WI38 (cell line): Measurements from ENCODE around the gene WASF2.
"Not testable (repeated sequence)": the region's sequence is repeated elsewhere in the genome, so short reads cannot be mapped to it uniquely, and the experiment has no call there.

Experiments
- H3K4me3 ChIP-seq: 2 replicates; pipeline ENCODE4 v1.5.1; 2011; ENCODE audit warnings: low read depth, mild to moderate bottlenecking, control low read depth, low read length
- CTCF ChIP-seq: IDR thresholded peaks from 2 replicates; pipeline ENCODE4 v1.5.1; 2012; ENCODE audit warnings: low read depth, mild to moderate bottlenecking, control low read depth, low read length

The WASF2 gene

GRCh38 chr1:27503033-27503432 is 13.1 kb upstream of the WASF2 start:
- no peak for TF ChIP-seq CTCF
- no peak overlapping the region for H3K4me3 ChIP-seq

- not testable (repeated sequence) for H3K4me3 ChIP-seq
Measured at GRCh38 chr1:27501159-27501558, 11.2 kb upstream of the WASF2 start.

- TF ChIP-seq CTCF, result no peak
Measured at GRCh38 chr1:27499142-27499541, 9.2 kb upstream of the WASF2 start.

GRCh38 chr1:27496604-27497155 is 6.7 kb upstream of the WASF2 start:
- H3K4me3 ChIP-seq, result no peak overlapping the region
- TF ChIP-seq CTCF, result no peak

More at GRCh38 chr1:27499142-27499541, 9.2 kb upstream of the WASF2 start:
- no peak overlapping the region for H3K4me3 ChIP-seq

DNA sequence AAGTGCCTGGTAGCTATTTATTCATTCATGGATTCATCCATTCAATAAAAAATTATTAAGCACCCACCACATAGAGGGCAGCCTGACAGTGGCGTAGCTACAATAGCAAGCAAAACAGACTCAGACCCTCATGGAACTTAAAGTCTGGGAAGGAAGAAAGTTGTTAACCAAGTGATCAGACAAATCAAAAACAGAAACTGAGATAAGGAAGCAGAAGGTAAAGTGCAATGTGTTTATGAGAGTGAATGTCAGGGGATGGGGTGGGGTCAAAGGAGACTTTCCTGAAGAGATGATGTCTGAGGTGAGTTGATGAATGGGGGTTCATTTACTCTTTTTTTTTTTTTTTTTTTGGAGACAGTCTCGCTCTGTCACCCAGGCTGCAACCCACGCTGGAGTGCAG is 2.8 kb upstream of the WASF2 start:
- H3K4me3 ChIP-seq, result no peak overlapping the region
- no peak for TF ChIP-seq CTCF

- H3K4me3 ChIP-seq, result no peak overlapping the region
- TF ChIP-seq CTCF, result no peak
Measured at GRCh38 chr1:27491748-27492700, 2.1 kb upstream of the WASF2 start.

DNA sequence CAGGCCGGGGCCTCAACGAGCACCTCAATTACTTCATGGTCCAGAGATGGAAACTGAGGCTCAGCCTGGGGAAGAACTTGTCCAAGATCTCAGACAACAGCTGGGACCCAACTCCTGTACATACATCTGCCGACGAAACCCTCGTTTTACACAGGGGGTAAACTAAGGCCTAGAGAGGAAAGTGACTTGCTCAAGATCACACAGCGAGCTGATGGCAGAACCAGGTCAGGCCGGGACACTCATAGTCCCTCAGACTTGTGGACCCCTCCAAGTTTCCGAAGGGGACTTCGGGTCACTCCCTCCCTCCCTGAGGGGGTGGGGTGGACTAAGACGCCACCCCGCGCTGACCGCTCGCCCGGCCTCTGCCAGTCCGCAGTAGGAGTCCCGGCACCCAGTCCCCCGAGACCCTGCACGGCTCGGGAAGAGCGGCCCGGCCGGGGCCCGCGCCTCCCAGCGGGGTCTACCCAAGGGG is 430 bp downstream of the WASF2 start:
- H3K4me3 ChIP-seq, result peak overlapping the region; percentile 74
- TF ChIP-seq CTCF, result no peak
